HG02571 (cell line): ENCODE results near the gene CHMP4A.
A peak's percentile ranks its signal among the peaks of the same experiment; 100 is the strongest.

Experiments
- ATAC-seq: cut with Tn5 transposase; IDR thresholded peaks from one replicate; pipeline ENCODE4 v1.9.1; 2021; ENCODE audit warnings: mild to moderate bottlenecking, moderate library complexity; ENCODE audit not compliant: unreplicated experiment

The CHMP4A gene

DNA sequence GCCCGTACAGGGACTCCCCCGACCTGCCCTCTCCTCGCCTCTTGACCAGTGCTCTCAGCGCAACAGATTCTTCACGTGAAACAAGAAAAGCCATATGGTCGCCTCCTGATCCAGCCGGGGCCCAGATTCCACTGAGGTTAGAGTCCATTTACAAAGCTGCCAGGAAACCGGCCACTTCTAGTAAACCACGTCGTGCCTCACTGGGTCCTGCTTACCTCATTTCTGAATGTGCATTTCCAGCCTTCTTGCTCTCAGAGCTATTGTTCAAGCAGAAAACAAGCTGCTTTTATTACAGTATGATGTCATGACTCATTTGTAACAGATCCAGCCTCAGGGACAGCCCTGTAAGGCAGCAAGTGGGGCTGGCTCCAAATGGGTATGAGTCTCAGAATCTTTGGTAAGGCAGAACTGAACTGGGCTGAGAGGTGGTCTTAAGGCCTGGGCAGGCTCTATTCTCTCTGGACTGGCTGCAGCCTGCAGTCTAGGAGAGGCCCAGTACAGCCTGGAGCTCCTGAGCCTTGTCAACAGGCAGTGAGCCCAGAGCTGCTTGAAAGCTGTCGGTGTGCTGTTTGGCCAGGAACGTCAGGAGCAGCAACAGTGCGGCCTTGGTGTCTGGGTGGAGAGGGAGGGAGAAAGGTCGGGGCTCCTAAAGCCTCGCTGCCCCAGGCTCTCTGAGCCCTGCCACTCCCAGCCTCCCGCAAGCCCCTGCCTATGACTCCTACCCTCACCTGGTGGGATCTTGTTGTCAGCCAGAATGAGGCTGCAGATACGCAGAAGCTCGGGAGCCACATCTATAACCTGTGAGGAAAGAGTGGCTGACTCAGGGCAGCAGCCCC lies 33.1 kb downstream of the CHMP4A start:
- ATAC-seq, result no peak

DNA sequence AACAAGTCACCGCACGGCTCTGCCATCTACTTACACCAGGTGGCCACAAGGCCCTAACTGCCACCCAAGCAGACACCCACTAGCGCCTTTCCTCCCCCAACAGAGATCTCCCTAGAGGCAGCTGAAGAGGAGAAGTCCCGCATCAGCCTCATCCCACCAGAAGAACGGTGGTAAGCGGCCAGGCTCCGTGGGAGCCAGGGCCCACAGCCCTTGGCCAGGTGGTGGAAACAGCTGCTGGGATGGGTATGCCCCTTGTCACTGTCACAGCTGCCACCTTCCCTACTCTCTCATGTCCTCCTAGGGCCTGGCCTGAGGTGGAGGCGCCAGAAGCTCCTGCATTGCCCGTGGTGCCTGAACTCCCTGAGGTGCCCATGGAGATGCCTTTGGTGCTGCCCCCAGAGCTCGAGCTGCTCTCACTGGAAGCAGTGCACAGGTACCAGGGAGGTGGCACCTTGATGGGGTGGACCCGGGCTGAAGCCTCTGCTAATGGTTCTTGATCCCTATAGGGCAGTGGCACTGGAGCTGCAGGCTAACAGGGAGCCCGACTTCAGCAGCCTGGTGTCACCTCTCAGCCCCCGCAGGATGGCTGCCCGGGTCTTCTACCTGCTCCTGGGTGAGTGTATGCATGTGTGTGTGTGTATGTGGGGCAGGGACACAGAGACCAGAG lies 33.9 kb downstream of the CHMP4A start:
- ATAC-seq, result no peak

DNA sequence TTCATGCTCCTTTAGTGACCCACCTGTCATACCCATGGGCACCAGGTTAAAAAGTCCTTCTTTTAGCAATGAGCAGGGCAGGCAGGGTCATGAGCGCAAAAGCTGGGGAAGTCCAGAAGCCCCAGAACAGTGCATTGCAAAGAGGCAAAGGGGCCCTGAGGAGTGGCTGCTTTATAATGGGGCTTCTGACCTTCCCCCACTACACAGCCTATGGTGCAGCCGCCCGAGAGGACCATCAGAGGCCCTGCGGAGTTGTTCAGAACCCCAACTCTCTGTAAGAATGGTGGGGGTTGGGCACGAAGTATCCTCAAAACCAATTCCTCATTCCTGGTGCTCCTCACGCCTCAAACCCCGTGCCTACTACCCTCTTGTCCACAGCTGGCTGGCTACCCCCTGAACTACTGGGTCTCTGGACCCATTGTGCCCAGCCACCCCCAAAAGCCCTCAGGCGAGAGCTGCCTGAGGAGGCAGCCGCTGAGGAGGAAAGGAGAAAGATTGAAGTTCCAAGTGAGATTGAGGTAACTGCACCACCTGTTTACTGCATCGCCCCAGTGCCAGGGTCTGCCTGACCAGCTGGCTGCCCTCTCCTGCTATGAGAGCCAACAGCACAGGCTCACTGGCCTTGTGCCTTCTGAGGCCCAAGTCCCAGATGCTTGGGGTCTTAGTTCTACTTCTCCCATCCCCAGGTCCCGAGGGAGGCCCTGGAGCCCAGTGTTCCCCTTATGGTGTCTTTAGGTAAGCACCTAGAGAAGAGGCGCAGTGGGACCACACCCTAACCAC lies 34.7 kb downstream of the CHMP4A start:
- ATAC-seq, result no peak

DNA sequence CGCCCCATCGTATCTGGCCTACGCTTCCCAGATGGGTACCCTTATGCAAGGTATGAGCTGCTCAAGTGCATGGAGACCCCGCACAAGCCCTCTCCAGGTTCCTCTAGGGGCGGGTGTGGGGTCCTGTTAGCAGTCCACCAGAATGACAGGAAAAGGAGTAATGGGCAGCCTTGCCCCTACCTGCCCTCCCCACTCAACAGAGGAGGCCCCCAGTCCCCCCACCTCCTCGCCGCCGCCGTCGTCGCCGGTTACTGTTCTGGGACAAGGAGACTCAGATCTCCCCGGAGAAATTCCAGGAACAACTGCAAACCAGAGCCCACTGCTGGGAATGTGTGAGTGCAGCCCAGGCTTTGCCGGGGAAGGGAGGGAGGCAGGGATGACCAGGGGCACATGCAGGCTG lies 35.4 kb downstream of the CHMP4A start:
- no peak for ATAC-seq

DNA sequence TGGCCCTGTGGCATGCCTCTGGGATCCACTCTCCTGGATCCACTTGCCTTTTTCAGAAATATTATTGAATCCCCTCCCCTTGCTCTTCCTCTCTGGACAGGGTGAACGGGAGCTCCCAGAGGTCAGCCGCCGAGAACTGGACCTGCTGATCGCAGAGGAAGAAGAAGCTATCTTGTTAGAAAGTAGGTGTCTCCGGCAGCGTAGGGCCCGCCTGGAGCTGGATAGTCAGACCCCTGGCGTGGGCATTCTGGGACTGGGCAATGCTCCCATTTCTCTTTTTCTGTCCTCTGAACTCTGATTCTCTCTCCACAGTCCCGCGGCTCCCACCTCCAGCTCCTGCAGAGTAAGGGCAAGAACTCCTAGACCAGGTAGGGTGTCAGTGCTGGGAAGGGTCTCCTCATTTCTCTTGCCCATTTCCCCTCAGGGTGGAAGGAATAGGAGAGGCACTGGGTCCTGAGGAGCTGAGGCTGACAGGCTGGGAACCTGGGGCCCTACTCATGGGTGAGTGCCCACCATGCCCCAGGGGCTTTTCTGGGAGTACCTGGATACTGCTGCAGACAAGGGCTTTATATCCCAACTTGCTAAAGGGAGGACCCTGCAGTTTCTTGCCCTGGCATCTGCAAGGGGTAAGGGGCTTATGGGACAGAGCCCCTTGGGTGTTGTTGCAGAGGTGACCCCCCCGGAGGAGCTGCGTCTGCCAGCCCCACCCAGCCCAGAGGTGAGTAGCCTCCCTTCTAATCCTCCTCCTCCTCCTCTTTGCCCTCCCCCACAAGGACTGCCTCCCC lies 36.1 kb downstream of the CHMP4A start:
- no peak for ATAC-seq

DNA sequence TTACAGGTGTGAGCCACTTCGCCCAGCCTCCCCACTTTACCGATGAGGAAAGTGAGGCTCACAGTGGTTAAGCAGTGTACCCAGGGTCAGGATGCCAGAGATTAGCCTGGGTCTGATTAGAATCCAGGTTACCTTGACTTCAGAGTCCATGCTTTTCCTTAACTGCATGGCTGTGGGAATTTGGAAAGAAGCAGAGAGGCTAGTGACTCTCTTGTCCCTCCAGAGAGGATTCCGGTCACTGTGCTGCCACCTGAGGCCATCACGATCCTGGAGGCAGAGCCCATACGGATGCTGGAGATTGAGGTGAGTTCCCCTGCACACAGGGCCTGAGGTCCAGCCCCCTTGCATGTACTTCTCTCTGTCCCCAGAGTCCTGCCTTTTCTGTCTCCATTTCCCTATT lies 36.7 kb downstream of the CHMP4A start:
- no peak for ATAC-seq

DNA sequence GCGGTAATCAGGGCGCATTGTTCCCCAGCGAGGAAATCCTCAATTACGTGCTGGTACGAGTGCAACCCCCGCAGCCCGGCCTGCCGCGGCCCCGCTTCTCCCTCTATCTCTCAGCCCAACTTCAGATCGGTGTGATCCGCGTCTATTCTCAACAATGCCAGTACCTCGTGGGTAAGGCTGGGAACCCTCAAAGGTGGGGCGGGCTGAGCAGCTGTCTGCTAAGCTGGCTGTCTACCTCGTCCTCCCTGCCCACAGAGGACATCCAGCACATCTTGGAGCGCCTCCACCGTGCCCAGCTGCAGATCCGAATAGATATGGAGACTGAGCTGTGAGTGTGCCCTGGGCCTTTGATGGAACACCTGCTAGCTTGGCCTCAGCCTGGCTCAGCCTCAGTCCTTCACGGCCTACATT lies 40.4 kb downstream of the CHMP4A start:
- no peak for ATAC-seq

DNA sequence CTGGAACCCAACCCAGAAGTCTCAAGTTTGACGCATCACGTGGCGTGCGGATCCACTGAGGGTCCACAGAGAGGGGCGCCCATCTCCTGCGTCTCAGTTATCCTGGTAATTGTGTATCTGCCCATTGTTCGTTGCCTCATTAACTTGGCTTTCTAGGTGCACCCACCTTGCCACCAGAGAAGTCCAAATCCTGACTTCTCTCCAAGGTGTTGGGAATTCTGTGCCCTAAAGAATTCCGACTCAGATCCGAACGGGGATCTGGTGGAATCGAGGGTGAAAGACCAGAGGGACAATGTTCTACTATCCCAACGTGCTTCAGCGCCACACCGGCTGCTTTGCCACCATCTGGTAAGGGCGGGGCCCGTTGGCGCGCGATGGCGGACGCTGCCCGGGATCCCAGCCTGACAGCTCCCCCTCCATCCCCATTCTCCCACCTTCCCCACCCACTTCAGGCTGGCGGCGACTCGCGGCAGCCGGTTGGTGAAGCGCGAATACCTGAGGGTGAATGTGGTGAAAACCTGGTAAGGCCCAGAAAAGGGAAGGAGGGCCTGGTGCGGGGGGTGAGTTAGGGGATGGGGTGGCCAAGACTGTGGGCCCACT lies 40.9 kb downstream of the CHMP4A start:
- no peak for ATAC-seq

DNA sequence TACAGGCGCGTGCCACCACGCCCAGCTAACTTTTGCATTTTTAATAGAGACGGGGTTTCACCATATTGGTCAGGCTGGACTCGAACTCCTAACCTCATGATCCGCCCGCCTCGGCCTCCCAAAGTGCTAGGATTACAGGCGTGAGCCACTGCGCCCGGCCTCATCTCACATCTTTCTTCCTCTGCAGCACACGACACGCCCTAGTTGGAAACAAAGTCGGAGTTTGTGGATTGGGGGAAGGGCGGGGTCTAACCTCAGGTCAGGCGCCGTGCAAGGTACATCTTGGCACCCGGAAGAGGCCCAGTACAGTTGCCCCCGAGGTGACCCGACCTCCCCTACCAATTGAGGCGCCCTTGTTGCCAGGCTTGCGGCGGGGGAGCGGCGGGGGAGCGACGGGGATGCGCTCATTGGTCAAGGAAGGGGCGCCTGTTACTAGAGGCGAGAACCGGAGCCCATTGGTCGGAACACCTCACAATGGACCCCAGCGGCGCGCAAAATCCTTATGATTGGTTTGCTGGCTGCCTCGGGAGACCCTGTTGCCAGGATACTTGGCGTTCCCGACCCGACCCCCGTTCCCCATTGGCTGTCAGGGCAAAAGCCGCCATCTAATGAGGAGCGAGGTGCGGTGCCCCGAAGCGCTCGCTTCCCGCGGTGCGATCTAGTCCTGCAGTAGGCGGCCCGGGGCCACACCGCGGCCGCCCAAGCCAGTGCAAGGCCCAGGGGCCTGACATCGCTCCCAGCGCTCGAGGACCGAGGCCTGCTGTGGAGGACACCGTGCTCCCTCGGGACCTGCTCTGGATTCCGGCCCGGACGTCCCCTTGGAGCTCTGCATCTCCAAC lies 41.6 kb downstream of the CHMP4A start, which contains the start of gene REC8:
Gene REC8, plus strand, starts transcription at position 659 of the 839 bp plus-strand sequence. CDS start 473 bp downstream, outside the sequence.
- ATAC-seq, result peak; percentile 64

DNA sequence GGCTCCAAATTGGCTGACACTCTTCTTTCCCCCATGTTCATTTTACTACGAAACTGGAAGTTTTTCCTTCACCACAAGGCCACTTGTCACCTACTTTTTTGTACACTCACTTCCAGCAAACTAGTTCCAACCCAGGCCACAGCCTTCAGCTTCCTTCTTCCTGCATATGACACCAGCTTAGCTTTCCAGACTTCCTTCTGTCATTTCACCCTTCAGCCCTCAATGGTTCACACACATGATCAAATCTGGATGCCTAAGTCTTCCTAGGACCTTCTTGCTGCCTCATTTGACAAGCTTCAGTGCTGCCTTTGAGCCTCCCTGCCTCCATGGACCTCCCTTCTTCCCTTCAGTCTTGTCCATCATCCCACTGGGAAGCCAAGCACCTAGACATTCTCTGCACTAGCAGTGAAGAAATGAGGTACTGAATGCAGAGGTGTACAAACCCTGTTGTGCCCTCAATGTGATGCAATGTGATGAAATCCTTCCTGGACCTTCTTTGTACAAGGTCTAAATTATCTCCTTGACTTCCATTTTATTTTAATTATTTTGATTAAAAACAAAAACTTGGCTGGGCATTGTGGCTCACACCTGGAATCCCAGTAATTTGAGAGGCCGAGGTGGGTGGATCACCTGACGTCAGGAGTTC lies 45.7 kb downstream of the CHMP4A start:
- no peak for ATAC-seq

DNA sequence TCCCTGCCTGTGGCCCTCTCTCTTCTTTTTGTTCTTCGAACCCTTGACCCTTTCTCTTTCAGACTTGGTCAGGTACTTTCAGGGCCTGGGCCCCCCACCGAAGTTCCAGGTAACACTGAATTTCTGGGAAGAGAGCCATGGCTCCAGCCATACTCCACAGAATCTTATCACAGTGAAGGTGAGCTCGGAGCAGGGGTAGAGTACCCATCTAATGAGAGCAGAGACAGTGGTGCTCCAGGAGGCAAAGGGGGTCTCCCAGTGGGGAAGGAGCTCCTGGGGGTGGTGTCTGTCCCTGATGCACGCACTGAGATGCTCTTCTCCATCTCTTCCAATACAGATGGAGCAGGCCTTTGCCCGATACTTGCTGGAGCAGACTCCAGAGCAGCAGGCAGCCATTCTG lies 47.5 kb downstream of the CHMP4A start:
- no peak for ATAC-seq

DNA sequence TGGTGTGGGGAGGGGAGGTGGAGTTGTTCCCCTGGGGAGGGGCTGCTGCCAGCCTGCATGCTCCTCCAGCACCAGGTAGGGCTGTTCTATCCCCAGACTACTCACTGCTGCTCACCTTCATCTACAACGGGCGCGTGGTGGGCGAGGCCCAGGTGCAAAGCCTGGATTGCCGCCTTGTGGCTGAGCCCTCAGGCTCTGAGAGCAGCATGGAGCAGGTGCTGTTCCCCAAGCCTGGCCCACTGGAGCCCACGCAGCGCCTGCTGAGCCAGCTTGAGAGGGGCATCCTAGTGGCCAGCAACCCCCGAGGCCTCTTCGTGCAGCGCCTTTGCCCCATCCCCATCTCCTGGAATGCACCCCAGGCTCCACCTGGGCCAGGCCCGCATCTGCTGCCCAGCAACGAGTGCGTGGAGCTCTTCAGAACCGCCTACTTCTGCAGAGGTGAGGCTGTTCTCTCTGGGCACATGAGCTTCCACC lies 48.7 kb downstream of the CHMP4A start:
- ATAC-seq, result no peak

DNA sequence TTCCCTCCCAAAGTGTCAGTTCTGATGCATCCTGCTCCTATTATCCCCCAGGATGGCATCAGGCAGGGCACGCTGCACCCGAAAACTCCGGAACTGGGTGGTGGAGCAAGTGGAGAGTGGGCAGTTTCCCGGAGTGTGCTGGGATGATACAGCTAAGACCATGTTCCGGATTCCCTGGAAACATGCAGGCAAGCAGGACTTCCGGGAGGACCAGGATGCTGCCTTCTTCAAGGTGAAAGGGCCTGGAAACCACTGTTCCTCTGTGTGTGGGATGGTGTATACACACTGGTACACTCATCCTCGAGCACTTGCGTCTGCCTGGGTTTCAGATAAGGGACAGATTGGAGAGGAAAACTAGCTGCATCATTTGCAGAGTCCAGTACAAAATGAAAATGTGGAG lies 51.2 kb downstream of the CHMP4A start:
- no peak for ATAC-seq

DNA sequence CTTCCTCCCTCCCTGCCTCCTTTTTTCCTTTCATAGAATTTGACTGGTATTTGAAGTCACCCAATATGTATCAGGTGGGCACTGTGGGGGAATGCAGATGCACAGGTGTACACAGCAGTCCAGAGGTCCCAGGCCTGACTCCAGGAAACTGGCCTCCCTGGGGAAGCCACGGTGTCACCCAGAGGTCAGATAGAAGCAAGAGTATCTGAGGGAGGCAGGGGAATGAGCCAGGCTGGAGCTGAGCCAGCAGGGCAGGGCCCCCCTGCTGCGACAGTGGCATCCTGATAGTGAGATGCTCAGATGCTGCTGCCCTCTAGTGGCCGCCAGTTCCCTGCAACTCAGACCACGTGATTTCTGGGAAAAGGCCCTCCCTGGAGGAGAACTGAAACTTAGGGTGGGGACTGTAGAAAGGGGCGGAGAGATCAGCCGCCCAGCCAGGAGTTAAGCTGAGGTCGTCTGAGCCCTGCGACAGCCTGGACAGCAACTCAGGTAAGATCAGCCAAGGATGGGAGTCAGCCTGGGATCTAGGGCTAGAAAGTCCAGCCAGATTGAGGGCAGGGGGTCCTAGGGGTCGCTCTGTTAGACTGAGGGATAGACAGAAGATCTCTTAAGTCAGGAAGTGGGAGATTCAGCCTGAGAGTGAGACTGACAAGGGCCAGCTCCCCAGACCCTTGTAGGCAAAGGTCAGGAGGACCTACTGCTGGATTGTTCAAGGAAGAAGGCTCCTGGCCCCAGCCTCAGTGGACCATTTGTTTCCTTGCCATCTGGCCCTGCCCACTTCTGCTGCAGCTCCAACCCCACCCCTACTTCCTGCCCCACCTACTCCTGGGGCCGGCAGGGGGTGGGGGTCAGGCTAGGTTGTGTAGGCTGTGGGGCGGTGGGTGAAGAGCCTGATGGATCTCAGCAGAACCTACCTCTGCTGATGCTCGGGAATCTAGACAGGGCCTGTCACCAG lies 52.2 kb downstream of the CHMP4A start, which contains the start of gene IRF9:
Gene IRF9, plus strand, starts transcription at position 416 of the 955 bp plus-strand sequence. CDS start 880 bp downstream, outside the sequence.
- ATAC-seq, result peak; percentile 70

DNA sequence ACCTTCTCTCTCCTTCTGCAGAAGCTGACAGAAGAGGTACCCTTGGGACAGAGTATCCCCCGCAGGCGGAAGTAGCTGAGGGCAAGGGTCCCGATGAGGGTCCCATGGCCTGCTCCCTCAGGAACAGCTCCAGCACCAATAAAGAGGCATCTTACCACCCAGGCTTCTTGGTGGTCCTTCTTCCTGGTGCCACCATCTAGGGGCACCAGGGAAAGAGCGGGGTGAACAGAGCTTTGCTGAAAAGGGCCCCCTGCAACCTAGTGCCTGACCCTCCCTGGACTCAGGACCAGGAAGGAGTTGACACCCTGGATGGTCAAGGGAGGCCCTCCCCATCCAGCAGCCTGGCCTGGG lies 52.8 kb downstream of the CHMP4A start:
- no peak for ATAC-seq

DNA sequence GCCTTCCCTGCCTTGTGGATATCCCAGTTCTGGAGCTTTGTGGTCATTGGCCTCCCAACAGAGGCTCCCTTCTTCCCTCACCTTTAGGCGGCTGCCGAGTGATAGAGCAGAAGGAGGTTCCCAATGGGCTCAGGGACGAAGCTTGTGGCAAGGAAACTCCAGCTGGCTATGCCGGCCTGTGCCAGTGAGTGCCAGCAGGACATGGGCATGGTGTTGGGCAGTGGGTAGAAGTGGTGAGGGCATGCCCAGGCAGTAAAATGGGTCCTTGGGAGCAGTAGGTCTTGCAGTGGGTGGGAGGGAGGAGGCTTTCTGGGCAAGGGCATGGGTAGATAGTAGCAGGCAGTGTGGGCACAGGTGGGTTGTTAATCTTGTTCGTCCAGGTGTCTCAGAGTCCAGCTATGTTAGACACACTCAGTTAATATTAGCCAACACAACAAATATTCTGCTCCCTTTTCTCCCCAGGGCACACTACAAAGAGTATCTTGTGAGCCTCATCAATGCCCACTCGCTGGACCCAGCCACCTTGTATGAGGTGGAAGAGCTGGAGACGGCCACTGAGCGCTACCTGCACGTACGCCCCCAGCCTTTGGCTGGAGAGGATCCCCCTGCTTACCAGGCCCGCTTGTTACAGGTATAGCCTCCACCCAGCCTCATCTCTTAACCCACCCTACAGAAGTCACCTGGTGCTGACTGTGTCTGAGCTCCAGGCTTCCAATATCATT lies 53.4 kb downstream of the CHMP4A start:
- ATAC-seq, result no peak
